Stimulated activated CD4-positive, alpha-beta T cell treated with anti-CD3 and anti-CD28 coated beads, Interleukin-1b, Interleukin-23, amount 100 ng/mL, for 24 hours (primary cell): Measurements from ENCODE around the gene GNB1.

Experiments used
- DNase-seq, 4 experiments: peaks; one replicate each; pipeline ENCODE4 v3.0.0-alpha.2; 2020; ENCODE audit warnings: low read depth in 4 of 4, low spot score in 1 of 4

Gene GNB1

GRCh38 chr1:1922956-1923833 lies 32.3 kb upstream of the GNB1 start:
- no peak for DNase-seq

GRCh38 chr1:1922702-1922955 lies 31.7 kb upstream of the GNB1 start:
- DNase-seq: no peak

DNA sequence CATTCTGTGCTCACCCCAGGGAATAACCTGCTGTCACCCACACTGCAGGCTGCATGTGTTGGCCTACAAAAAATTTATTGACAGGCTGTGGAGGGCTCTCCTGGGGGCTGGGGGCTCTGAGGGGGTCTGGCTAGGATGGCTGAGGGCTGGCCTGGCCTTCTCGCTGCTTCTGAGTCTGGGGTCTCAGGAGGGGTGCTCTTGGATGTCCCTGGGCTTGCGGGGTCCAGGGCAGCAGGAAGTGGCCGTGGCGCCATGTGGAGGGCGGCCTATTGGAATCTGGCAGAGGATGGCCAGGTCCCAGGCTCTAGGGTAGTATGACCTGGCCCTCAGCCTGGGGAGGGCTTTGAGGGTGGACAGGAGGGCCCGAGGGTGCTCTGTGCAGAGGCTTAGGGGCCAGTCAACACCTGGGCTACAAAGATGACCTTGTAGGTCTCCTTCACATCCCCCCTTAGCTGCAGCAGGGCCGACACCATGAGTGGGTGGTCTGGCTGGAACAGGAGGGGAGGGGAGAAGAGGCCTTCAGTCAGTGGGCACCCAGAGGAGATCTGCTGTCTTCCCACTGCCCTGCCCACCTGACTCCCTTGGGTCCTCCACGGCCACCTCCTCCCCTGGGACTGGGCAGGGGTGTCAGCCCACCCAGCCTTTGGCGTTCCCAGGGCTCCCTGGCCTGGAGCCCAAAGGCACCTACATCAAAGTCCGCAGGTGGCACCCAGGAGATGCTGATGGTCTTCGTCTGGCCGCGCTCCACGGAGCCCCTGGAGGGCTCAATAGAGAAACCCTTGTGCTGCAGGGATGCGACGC lies 31.2 kb upstream of the GNB1 start:
- no peak for DNase-seq

DNA sequence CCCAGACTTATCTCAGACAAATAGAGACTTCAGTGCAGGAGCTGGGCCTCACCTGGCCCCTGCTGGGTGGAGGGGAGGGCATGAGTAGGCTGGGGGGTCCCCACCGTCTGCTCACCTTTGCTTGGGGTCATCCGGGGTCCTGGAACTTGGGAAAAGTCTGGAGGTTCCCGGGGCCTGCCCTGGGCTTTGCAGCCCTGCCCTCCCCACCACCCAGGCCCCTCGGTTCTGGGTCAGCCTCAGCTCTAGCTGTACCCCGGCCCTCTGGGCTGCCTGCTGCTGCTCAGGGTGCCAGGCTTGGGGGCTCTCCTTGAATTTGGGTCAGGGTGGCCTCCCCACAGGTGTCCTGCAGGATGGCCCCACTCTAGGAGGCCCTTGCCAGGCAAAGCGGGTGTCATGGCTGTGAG lies 30.6 kb upstream of the GNB1 start:
- DNase-seq: no peak

- no peak for DNase-seq
Measured at GRCh38 chr1:1920608-1921458, 29.9 kb upstream of the GNB1 start.

- DNase-seq: no peak
Measured at GRCh38 chr1:1920057-1920607, 29.2 kb upstream of the GNB1 start.

DNA sequence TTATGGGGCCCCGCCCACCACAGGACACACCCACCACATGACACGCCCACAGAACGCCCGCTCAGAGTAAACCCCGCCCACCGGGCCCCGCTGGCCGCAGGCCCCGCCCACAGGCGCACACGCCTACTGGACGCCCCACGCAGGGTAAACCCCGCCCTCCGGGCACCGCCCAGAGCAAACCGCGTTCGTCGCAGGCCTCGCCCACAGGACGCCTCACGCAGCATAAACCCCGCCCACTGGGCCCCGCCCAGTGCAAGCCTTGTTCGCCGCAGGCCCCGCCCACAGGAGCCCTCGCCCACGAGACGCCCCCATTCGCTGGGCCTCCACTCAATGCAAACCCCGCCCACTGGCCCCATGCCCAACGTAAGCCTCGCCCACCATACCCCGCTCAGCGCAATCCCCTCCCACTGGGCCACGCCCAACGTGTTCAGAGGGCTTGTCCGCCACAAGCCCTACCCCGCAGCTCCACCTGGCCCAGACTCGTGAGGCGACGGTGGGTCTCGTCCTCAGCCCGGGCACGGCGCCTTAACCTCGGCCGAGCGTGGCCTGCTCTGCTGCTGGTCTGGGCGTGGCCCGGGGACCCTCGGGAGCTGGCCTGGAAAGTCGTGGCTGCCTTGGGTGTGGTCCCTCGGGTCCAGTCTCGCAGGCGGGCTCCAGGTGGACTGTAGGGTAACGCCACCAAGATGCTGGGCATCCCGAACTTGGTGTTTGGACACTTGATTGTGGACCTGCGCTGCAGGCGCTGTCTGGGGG lies 28.6 kb upstream of the GNB1 start:
- peak; percentile 92 to 99 (median 98) for DNase-seq

- DNase-seq: peak in 2 of 4 experiments; percentile 16 to 22
Measured at GRCh38 chr1:1918901-1919303, 28.0 kb upstream of the GNB1 start, which contains the start of gene TMEM52. TMEM52 (minus strand) TSS chr1:1919279; CDS start chr1:1919265, 14 bp downstream.

DNA sequence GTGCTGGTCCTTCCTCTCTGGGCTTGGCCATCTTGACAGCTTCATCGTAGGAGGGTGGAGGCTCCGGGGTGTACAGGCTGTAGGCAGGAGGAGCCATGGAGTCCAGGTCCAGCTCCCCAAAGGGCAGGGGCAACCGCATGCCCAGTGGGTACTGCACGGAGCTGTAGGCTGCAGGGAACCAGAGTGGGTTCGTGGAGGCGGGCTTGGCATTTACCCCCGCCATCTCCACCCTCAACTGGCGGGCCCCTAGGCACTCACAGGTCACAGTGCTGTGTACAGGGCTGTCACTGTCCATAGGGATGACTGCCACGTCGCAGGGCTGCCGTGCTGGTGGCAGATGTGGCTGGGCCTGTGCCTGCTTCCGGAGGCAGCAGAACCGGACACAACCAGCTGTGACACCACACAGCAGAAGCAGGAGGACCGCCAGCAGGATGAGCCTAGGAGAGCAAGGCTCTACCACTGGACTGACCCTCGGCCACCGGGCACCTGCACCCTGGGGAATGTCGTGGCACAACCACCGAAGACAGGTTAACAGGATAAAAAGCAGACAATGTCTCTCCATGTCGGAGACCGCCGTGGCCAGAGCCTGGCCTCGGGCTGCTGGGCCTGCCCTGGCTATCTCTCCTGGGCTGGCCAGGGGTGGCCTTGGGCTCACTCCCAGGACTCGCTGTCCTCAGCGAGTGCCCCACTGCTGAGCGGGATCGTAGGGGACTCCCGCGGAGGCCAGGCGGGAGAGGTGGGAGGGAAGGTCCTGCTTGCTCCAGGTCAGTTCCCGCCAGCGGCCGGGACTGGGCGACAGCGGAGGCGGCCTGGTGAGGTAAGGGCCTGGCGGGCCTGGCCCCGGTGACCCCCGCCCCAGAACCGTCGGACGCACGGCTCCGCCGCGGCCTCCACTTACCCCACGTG lies 27.4 kb upstream of the GNB1 start:
- DNase-seq: no peak

DNA sequence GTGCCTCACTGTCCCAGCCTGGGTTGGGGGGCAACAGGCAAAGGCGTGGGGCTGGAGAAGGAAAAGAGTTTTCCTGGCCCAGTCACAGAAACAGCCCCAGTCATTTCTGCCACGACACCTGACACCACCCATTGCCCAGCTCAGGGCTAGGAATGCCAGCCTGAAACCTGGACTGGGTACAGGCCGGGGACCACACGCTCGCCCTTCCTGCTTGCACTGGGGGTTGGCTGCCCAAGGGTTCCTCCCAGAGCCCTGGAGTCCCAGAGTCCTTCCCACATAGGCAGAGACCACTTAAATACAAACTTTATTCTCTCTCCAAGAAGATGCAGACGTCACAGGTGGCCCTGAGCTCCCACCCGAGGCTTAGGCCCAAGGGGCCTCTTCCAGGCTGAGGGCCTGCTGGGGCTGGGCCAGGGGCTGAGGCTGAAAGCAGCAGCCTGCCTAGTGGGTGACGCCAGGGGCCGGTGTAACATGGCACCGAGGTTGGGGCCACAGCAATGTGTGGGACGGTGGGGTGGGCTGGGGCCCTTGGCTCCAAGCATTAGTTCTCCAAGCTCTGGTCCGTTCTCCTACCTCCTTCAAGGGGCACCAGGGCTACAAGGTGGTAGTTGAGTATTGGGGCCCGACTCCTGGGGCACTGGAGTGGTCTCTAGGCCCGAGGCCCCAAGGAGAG lies 26.6 kb upstream of the GNB1 start:
- DNase-seq: no peak

DNA sequence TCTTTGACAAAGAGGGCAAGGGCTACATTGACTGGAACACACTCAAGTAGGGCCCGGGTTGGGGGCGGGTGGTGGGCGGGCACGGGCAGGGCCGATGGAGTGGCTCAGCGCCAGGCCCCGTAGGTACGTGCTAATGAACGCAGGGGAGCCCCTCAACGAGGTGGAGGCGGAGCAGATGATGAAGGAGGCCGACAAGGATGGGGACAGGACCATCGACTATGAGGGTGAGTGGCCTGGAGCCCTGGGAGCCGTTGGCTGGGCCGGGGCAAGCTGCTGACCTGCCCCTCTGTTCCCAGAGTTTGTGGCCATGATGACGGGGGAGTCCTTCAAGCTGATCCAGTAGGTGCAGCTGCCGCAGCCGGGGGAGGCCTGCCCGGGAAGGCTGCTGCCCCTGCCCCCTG lies 26.0 kb upstream of the GNB1 start:
- no peak for DNase-seq

- DNase-seq: no peak
Measured at GRCh38 chr1:1915911-1916840, 25.3 kb upstream of the GNB1 start.

- no peak for DNase-seq
Measured at GRCh38 chr1:1914971-1915692, 24.2 kb upstream of the GNB1 start, which contains the start of gene CALML6. CALML6 (plus strand) TSS chr1:1915260; CDS start chr1:1915281, 21 bp downstream.

DNA sequence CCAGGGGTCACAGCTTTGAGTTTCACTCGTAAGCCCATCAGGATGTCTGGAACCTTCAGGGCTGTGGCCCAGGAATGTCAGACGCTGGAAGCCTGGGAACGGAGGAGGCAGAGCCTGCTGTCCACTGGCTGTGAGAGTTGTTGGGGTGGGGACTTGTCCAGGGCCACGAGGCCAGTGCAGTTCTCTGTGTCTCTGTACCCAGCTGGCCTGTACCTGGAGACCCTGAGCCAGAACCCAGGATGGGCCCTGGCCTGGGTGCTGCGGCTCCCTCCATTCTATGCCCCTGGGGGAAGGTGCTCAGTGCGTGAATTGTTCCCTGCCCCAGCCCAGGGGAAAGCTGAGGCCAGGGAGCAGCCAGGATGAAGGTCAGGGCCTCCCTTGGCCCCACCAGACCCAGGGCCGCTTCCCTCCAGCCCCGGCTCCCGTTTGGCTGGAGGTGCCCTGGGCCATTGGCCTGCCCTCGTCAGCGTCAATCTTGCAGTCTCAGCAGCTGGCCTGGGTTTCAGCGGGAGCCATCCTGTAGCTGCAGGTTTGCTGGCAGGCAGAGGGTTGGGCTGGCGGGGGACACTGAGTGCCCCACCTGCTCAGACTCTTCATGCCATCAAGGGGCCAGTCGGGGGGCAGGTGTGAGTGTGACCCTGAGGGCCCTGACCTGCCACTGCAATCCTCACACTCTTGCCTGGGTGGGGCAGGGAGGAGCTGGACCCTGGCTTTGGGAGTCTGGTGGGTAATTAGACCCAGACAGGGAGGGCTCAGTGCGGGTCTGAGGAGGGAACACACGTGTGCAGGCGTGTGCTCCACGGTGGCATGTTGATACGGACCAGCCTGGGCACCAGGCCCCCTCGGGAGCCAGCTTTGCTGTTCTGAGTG lies 23.4 kb upstream of the GNB1 start:
- DNase-seq: no peak

DNA sequence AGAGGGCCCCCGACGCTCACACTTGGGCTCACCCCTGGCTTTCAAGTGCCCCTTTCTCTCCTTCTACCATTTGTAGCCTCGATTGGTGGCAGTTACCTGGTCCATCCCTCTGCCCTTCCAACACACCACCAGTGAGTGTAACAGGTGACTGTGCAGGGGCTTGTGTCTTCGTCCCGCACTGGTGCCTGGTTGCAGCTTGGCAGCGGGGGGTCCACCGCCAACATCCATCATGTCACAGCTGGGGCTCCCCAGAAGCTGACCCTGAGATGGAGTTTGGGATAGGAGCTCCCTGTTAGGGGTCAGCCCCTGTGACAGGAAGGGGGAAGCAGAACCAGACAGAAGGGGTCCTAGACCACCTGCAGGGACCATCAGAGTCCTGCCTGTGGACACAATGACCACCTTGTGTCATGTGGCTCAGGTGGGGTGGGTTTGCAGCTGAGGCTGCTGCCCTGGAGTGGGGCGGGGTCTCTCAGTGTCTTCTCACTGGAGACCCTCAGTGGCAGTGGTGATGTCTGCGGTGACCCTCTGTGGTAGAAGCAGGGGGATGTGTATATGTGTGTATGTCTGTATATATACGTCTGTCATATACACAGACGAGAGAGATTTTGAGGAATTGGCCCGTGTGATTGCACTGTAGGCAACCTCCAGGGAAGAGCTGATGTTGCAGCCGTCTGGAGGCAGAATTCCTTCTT lies 20.6 kb upstream of the GNB1 start:
- no peak for DNase-seq
